ENCODE data around the gene PKD2.
A peak's percentile ranks its signal among the peaks of the same experiment; 100 is the strongest.

PKD2 gene

DNA sequence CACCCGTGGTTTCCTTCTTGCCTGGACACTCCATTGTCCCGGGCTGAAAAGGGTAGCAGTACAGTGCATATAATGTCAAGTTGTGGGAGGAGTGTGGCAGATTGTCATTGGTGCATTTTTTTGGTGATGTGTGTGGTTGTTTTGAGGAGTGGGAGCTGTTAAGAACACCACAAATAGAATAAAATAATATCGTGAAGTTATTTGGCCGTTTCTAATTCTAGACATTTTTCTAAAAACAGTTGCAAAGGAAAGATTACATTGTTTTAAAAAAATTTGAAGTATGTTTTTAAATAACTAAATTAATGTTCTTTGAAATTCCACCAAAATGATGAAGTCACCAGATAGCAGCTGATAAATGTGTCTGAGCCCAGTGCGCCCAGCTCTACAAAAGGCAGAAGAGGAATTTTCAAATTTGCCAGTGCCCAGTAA lies 1.3 kb downstream of the PKD2 start:
- ChIA-PET CTCF (no interaction called here), POLR2A (interaction anchor here (0.7 kb wide), 1 partner anchor 112 kb away, joined by 3 read pairs; no protein-coding TSS in a partner anchor)
- TF ChIP-seq BHLHE40 (IDR thresholded peaks at IDR 0.05; ENCODE audit: borderline replicate concordance) = no peak
- TF ChIP-seq ELF4 (IDR thresholded peaks at IDR 0.05) = no peak
- TF ChIP-seq FOXA1 (IDR thresholded peaks at IDR 0.05) = no peak
- TF ChIP-seq PKNOX1 (IDR thresholded peaks at IDR 0.05) = no peak
- TF ChIP-seq CTBP1 (IDR thresholded peaks at IDR 0.05; ENCODE audit: borderline replicate concordance) = no peak
- TF ChIP-seq FOXK2 (IDR thresholded peaks at IDR 0.05) = no peak
- no peak for TF ChIP-seq HDGF (IDR thresholded peaks at IDR 0.05; ENCODE audit: borderline replicate concordance)
- no peak for TF ChIP-seq L3MBTL2 (conservative IDR thresholded peaks at IDR 0.05)
- no peak for TF ChIP-seq ARNT (IDR thresholded peaks at IDR 0.05)
- no peak for TF ChIP-seq SP1 (IDR thresholded peaks at IDR 0.05)
- no peak for DNase-seq (ENCODE audit: extremely low spot score)

DNA sequence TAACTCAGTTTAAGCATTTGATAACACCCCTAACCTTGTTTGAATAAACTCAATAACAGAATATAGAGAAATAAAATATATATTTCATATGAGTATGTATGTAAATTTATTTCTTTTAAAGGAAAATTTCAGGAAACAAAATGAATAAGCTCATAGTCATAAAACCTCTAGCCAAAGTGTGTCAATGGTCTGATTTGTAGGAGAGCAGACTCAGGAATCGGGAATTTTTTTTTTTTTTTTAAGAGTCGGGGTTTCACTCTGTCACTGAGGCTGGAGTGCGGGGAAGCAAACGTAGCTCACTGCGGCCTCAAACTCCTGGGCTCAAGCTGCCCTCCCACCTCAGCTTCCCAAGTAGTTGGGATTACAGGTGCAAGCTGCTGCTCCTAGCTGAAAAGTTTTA lies 2.4 kb downstream of the PKD2 start:
- TF ChIP-seq ARNT (IDR thresholded peaks at IDR 0.05) (no peak), HDGF (IDR thresholded peaks at IDR 0.05; ENCODE audit: borderline replicate concordance) (no peak), TARDBP (IDR thresholded peaks at IDR 0.05) (no peak), LEF1 (IDR thresholded peaks at IDR 0.05; ENCODE audit: borderline replicate concordance) (no peak), ZNF384 (IDR thresholded peaks at IDR 0.05) (0 out of 2 replicates have a peak, but pooled peaks have one; percentile 24), L3MBTL2 (conservative IDR thresholded peaks at IDR 0.05) (no peak)
- POLR2A ChIA-PET = no interaction called here
- no peak for DNase-seq (ENCODE audit: extremely low spot score)
- CTCF ChIA-PET = interaction anchor here (1.3 kb wide), 1 partner anchor 9 kb away, joined by 5 read pairs; no protein-coding TSS in a partner anchor

GRCh38 chr4:88010966-88011365 lies 3.5 kb downstream of the PKD2 start:
- TF ChIP-seq CTBP1 (IDR thresholded peaks at IDR 0.05; ENCODE audit: borderline replicate concordance) = no peak
- ChIA-PET CTCF (no interaction called here), POLR2A (no interaction called here)
- no peak for DNase-seq (ENCODE audit: extremely low spot score)

- ChIA-PET POLR2A (no interaction called here), CTCF (no interaction called here)
- TF ChIP-seq SP1 (IDR thresholded peaks at IDR 0.05) (no peak), SUZ12 (IDR thresholded peaks at IDR 0.05) (no peak), FOXK2 (IDR thresholded peaks at IDR 0.05) (no peak), BHLHE40 (IDR thresholded peaks at IDR 0.05; ENCODE audit: borderline replicate concordance) (no peak), PKNOX1 (IDR thresholded peaks at IDR 0.05) (no peak), CTBP1 (IDR thresholded peaks at IDR 0.05; ENCODE audit: borderline replicate concordance) (no peak), ARNT (IDR thresholded peaks at IDR 0.05) (no peak)
- no peak for DNase-seq (ENCODE audit: extremely low spot score)
These were observed 5.2 kb downstream of the PKD2 start for GRCh38 chr4:88012647-88013046.

GRCh38 chr4:88014386-88014905 lies 7.0 kb downstream of the PKD2 start:
- ChIA-PET POLR2A (no interaction called here), CTCF (no interaction called here)
- TF ChIP-seq ZNF384 (IDR thresholded peaks at IDR 0.05) (no peak), TARDBP (IDR thresholded peaks at IDR 0.05) (no peak), ELF4 (IDR thresholded peaks at IDR 0.05) (no peak), HDGF (IDR thresholded peaks at IDR 0.05; ENCODE audit: borderline replicate concordance) (no peak), FOXA1 (IDR thresholded peaks at IDR 0.05) (no peak), SUZ12 (IDR thresholded peaks at IDR 0.05) (no peak), L3MBTL2 (conservative IDR thresholded peaks at IDR 0.05) (no peak), ARNT (IDR thresholded peaks at IDR 0.05) (no peak), PKNOX1 (IDR thresholded peaks at IDR 0.05) (no peak), BHLHE40 (IDR thresholded peaks at IDR 0.05; ENCODE audit: borderline replicate concordance) (no peak), FOXM1 (IDR thresholded peaks at IDR 0.05; ENCODE audit: borderline replicate concordance) (no peak), SP1 (IDR thresholded peaks at IDR 0.05) (no peak), CTBP1 (IDR thresholded peaks at IDR 0.05; ENCODE audit: borderline replicate concordance) (no peak)
- no peak for DNase-seq (ENCODE audit: extremely low spot score)

GRCh38 chr4:88015659-88016295 lies 8.3 kb downstream of the PKD2 start:
- POLR2A ChIA-PET = no interaction called here
- DNase-seq (ENCODE audit: extremely low spot score) = no peak
- CTCF ChIA-PET = no interaction called here
- TF ChIP-seq NFRKB (IDR thresholded peaks at IDR 0.05) (no peak), BHLHE40 (IDR thresholded peaks at IDR 0.05; ENCODE audit: borderline replicate concordance) (no peak), SUZ12 (IDR thresholded peaks at IDR 0.05) (no peak), HDGF (IDR thresholded peaks at IDR 0.05; ENCODE audit: borderline replicate concordance) (no peak)
